ENCODE data around the gene DNASE1L2.

- no peak for TF ChIP-seq CTCF (conservative IDR thresholded peaks at IDR 0.05; ENCODE audit: low read length)
- no peak for TF ChIP-seq EZH2phosphoT487 (IDR thresholded peaks at IDR 0.05; ENCODE audit: borderline replicate concordance)
Observed at GRCh38 chr16:2244301-2244700, 8.1 kb downstream of the DNASE1L2 start.
